GM12801 (cell line): Measurements from ENCODE around the gene NEK2.

Experiments
- TF ChIP-seq, protein P1 (sequence below): IDR thresholded peaks from one replicate; pipeline ENCODE4 v1.5.1; 2011; ENCODE audit warnings: control low read depth; ENCODE audit not compliant: insufficient read length; ENCODE audit errors: extremely low read depth

NEK2 gene

DNA sequence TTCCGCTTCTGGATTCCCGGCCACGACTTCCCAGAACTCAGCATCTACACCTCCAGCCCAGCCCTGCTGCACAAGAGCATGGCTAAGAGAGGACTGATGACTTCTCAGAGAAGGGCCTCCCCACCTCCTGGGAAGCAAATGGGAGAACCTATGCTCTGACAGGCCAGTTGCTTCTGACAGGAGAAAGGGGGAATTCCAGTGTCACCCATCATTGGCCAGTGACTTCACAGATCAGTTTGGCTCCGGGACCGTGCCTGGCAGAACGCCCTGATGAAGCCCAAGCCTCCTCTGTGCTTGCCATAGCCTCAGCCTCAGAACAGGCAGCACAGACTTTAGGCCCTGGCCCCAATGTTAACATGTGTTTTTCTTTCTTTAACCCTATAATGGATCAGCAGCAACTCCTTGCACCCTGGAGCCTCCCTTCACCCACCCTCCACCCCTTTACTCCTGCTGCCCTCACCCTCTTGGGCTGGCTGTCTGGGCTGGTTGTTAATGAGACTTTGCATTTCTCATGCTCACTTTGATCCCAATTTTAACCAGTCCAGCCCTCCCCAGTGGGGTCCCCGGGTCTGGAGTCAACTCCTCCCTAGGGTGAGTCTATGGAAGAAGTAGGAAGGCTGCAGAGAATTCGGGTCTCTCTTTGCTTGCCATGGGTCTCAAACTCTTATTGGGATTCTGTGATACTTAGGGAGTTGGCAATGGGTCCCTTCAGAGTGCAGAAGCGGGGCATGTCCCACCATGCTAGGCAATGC lies 53.8 kb downstream of the NEK2 start:
- TF ChIP-seq, protein P1, sequence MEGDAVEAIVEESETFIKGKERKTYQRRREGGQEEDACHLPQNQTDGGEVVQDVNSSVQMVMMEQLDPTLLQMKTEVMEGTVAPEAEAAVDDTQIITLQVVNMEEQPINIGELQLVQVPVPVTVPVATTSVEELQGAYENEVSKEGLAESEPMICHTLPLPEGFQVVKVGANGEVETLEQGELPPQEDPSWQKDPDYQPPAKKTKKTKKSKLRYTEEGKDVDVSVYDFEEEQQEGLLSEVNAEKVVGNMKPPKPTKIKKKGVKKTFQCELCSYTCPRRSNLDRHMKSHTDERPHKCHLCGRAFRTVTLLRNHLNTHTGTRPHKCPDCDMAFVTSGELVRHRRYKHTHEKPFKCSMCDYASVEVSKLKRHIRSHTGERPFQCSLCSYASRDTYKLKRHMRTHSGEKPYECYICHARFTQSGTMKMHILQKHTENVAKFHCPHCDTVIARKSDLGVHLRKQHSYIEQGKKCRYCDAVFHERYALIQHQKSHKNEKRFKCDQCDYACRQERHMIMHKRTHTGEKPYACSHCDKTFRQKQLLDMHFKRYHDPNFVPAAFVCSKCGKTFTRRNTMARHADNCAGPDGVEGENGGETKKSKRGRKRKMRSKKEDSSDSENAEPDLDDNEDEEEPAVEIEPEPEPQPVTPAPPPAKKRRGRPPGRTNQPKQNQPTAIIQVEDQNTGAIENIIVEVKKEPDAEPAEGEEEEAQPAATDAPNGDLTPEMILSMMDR = no peak

DNA sequence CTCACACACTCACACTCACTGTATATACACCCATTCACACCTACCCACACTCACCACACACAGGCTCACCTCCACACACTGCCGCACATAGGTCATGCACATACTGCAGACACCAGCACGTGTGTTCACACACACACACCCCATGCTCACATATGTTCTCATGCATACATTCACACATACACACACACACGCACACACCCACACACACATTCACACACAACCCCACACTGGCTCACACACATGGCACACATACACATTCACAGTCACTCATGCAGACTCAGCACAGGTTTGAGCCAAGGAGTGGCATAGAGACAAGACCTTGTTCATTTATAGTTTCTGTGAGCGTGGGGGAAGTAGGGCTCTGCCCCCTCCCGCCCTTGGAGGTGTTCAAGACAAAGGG lies 55.3 kb downstream of the NEK2 start:
- TF ChIP-seq, protein P1 = no peak

DNA sequence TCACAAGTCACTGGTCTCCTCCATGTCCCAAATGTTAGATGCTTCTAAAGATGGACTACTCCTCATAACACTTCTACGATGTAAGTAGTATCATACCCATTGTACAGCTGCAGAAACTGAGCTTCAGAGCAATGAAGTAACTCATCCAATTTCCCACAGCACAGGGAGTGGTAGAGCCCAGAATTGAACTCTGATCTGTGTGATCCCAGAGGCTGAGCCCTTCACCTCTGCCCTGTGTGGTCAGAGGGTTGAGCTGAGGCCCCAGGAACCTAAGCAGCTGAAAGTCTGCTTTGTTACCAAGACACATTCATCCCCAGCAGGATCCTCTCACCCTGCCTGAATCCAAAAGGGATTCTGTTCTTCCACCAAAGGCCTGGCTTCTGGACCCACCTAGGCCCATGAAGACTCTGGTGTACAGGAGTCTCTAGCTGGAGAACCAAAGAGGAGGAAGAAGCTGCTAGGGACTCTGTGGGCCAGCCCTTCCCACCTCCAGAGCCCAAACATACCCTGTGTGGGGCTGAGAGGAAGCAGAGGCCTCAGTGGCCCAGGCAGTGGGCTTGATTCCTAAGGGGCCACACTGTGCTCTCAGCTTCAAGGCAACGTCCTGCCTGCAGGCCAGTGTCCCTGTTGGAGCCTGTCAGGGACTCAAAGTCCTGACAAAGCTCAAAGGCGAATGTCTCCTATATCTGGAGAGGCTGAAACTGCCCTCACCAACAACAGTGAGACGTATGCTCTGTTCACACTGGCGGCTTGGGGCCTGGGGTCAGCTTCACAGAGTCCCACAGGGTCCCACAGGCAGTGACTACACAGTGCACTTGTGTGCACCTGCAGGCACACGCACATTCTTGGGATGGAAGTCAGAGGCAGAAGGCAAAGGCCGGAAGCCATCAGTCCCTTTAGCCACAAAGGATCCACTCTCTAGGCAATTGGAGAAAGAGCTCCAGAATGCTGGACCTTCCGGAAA lies 56.1 kb downstream of the NEK2 start:
- TF ChIP-seq, protein P1 = no peak

DNA sequence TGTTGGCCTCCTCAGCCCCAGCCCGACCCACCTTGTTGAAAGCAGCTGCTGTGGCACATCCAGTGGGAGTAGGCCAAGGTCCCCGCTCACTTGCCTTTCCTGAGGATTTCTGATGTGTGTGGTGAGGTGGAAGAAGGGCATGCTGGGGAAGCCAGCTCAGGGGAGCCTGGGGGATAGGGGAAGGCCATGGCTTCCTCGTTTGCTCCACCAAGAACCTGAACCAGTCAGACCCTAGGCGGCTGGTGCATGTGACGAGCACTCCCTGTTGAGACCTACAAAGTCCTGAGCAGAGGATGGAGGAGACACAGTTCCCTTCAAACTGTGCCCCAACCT lies 58.5 kb downstream of the NEK2 start:
- TF ChIP-seq, protein P1 = no peak

DNA sequence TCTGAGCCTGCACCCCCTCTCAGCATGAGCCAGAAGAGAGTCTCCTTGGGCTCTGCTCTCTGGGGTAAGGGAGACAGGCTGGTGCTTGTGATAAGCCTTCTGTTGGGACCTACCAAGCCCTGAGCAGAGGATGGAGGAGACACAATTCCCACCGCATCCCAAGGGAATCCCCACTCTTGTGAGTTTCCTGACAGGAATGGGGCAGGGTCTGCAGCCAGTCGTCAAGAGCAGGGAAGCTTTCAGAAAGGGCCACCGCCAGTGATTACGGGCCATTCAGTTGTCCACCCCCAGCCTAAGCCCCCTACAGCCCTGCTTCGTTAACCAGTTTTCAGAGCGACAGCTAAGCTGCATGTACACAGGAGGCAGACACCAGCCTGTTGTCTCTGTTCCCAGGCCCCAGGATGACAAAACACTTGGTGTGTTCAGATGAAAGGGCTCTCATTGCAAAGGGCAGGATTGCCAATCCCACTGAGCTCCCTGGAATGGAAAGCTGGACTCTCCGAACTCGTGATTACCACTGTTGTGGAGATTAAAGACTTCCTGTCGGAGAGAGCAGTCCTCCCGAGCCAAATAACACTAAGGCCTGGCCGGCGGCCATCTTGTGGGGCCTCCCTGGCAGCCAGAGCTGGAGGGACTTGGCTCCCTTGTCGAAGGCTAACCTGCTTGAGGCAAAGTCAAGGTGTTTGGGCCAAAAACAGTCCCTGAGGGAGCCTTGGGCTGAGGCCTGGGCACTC lies 59.0 kb downstream of the NEK2 start:
- TF ChIP-seq, protein P1 = no peak

DNA sequence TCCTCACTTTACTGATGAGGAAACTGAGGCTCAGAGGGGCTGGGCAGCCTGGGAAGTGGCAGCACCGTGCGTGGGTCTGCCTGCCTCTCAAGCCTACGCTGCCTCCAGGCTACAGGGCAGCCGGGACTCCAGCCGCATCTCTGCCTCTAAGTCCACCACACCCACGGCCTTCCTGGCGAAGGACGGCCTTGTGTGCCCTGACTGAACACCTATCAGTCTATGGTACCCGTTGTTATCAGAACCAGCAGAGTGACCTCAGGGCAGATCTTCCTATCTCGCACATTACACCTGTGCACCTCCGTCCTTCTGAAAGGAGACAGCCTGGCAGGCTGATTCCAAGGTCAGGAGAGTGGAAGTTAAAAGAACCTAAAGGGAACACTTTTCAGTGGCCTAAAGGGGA lies 60.8 kb downstream of the NEK2 start:
- TF ChIP-seq, protein P1 = no peak

DNA sequence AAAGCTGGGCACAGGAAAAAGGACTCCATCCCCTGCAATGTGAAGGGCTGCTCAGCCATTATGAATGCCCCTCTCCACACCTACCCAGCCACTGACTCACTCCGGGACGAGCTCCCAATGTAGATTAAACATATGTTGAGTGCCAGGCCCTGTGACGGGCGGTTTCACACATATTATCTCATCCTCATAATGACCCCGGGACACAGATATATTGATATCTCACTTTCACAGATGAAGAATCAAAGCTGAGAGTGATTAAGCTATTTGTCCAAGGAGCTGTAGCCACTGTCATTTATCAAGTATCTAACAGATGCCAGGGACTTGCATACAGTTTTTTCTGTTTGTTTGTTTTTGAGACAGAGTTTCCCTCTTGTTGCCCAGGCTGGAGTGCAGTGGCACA lies 61.5 kb downstream of the NEK2 start:
- TF ChIP-seq, protein P1 = no peak
